Pulmonary artery endothelial cell (primary cell): ENCODE measurements around the gene GPRC5C. TPM values are rescaled to one million over a fixed set of nuclear protein-coding genes. Genes with fewer than 3 reads are reported as not detected.
"Not testable (repeated sequence)": the region's sequence is repeated elsewhere in the genome, so short reads cannot be mapped to it uniquely, and the experiment has no call there.

Experiments
- DNase-seq: peaks from one replicate; pipeline ENCODE4 v3.0.0-alpha.2; 2011; ENCODE audit warnings: low read depth, low spot score
- total RNA-seq: library from RNA; depleted of rRNA; stranded (reverse); fragments of >200 nt; gene quantifications from 2 replicates; pipeline ENCODE4 v1.2.3, GENCODE V29; 2014

GPRC5C gene
- total RNA-seq, 1 donor from 2014 or later, result not detected

DNA sequence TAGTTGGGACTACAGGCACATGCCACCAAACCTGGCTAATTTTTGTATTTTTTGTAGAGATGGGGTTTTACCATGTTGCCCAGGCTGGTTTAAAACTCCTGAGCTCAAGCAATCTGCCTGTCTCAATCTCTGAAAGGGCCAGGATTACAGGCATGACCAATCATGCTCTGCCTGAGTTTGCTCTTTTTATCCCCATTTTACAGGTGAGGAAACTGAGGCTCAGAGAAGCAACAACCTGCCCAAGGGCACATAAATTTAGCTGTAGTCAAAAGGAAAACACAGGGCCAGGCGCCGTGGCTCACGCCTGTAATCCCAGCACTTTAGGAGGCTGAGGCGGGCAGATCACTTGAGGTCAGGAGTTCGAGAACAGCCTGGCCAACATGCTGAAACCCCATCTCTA, 26.6 kb upstream of the GPRC5C start:
- not testable (repeated sequence) for DNase-seq

DNA sequence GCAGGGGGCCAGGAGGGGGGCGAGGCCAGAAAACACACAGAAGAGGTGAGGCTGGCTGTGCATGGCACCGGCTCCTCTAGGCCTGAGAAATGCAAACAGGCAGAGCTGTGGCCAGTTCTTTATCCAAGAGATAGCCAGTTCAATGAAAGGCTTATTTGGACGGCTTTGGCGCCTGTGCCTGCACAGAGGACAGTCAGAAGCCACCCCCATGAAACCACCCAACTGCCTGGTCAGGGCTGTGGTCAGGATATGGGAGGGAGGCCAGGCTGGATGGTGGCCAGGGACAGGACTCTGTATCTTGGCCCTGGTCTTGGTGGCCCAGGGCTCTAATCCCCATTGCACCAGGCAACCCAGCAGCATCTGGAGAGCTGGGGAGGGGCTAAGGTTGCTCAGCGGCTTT, 24.5 kb upstream of the GPRC5C start:
- no peak for DNase-seq

DNA sequence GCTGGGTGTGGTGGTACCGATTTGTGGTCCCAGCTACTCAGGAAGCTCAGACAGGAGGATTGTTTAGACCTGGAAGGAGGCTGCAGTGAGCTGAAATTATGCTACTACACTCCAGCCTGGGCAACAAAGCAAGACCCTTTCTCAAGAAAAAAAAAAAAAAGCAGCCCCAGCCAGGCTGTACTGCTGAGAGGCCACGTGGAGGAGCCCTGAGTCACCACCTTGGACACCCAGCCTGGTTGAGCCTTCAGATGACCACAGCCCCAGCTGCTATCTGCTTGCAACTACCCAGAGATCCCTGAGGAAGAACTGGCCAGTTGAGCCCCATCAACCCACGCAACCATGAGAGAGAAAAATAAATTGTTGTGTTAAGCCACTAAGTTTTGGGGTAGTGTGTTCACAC, 23.6 kb upstream of the GPRC5C start:
- no peak for DNase-seq

DNA sequence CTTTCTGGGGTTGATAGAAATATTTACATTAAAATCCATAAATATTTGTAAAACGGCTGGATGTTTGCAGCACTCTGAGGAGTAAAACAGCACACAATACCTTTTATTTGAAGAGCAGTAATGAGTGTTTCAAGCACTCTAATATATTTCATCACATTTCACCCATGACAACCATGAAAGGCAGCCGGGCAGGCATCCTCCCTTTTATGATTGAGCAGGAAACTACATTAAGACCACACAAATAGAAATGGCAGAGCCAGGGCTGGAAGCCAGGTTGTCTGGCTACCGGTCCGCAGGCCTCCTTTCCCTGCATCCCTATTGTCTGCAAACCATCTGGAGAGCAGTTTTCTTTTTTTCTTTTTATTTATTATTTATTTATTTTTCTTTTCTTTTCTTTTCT, 23.1 kb upstream of the GPRC5C start:
- no peak for DNase-seq

DNA sequence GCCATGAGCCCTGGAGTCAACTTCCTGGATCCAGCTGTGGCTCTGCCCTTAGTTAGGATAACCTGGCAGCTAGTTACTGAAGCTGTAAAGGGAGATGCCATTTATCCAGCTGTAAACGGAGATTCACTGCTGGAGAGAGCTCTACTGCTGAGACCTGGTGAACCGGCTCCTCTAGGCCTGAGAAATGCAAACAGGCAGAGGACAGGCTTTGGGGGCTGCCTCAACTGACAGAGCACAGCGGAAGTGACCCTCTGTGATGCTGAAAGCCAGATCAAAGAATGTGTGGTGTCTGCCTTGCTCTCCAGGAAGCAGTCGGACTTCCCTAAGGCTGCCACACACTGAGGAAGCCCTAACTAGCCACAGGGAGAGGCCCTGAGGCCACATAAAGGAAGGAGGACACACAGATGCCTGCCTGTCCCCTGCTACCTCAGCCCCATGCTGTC, 21.9 kb upstream of the GPRC5C start:
- no peak for DNase-seq

DNA sequence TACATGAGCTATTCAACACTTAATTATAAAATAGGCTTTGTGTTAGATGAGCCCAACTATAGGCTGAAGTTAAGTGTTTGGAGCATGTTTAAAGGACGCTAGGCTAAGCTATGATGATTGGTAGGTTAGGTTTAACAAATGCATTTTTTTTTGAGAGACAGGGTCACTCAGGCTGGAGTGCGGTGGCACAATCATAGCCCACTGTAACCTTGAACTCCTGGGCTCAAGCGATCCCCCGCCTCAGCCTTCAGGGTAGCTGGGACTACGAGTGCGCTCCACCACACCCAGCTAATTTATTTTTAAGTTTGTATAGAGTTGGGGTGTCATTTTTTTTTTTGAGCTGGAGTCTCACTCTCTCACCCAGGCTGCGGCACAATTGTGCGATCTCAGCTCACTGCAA, 19.3 kb upstream of the GPRC5C start:
- DNase-seq, result no peak

DNA sequence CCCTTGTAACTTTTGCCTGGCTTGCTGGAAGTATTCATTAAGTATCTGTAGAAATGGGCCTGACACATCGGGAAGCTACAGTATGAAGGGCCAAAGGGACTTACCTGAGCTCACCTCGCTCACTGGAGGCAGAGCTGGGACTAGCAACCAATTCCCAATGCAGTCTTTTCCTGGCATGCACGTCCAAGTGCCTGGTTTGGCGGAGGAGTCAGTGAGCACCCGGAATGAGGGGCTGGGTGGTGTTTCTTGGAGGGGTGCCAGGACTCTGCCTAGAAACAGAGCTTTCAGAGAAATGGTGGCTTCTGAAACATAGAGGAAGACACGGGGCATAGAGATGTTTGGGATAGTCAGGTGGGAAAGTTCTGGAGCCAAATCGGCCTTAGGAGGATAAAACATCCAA, 18.4 kb upstream of the GPRC5C start:
- no peak for DNase-seq

DNA sequence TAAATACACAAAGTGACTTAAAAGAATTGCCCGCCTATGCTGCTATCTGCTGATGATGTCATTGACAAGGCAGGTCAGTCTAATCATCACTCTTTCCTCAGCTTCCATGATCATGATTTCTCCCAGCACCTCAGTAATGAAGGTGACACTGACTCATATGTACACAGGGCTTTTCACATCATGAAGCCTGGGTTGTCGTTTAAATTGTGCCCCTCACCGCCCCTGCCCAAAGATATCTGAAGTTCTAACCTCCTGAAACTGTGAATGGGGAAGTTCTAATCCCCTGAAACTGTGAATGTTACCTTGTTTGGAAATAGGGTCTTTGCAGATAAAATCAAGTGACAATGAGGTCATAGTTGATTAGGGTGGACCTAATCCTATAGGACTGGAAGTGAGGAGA, 17.4 kb upstream of the GPRC5C start:
- no peak for DNase-seq

DNA sequence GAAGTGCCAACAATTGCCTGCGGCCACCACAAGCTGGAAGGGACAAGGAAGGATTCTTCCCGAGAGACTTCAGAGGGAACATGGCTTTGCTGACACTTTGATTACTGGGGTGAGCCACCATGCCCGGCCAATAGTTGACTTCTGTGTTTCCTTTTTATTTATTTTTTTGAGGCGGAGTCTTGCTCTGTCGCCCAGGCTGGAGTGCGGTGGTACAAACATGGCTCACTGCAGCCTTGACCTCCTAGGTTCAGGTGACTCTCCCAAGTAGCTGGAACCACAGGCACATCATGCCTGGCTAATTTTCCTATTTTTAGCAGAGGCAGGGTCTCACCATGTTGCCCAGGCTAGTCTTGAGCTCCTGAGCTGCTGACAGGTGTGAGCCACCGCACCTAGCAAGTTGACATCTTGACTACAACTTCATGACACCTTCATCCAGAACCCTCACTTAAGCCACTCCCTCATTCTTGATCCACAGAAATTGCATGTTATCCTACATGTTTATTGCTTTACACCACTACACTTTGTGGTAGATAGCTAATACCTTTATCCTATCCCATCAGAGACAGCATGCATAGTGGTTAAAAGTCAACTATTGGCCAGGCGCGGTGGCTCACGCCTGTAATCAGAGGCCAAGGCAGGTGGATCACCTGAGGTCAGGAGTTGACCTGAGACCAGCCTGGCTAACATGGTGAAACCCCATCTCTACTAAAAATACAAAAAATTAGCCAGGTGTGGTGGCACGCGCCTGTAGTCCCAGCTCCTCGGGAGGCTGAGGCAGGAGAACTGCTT, 16.1 kb upstream of the GPRC5C start:
- DNase-seq, result no peak

DNA sequence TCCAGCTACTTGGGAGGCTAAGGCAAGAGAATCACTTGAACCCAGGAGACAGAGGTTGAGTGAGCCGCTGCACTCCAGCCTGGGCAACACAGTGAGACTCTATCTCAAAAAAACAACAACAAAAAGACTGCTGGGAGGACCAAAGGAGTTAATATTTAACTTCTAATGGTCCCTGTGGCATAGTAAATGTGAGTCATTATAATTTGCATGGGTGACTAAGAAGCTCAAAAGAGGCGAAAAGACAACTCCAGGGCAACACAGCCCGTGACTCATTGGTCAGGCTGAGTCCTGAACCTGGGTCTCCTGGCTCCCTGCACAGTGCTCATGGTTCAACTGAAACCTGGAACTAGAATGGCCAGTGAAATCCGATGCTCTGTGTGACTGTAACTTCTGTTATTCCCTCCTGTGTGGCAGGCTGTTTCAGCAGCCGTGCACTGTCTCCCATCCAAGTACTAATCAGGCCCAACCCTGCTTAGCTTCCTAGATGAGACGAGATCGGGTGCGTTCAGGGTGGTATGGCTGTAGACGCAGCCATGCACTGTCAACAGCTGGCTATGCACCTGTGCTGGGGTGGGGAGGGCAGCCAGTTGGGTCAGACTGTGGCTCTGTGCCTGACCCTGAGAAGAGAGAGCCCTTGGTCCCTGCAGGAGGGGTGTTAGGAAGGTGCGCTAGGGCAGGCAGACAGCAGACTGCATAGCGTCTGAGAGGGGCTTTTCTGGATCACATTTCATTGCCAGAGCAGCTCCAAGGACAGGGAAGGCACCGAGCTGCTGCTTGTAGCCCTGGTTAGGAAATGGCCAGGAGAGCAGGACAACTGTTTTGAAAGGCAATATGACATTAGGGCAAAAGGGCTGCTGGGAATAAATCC, 14.5 kb upstream of the GPRC5C start:
- no peak for DNase-seq

DNA sequence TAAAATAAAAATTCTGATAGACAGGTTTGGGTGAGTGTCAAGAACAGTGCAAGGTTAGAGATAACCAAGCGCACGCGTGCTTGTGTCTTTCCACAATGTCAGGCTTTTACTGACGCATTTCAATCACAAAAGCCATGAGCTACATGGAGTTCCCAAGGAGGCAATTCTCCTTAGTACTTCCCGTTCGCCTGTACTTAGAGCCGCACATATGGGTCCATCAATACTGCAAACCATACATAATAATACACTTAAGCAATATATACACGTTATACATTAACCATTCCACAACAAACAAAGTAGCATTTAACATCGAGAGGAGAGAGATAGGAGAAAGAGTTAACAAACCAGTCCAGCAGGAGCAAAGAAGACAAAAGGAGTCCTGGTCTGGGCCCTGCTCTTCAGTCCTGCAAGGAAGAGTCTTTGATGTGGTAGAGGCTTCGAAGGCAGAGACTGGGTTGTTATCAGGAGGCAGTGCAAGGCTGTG, 11.9 kb upstream of the GPRC5C start:
- DNase-seq, result no peak

DNA sequence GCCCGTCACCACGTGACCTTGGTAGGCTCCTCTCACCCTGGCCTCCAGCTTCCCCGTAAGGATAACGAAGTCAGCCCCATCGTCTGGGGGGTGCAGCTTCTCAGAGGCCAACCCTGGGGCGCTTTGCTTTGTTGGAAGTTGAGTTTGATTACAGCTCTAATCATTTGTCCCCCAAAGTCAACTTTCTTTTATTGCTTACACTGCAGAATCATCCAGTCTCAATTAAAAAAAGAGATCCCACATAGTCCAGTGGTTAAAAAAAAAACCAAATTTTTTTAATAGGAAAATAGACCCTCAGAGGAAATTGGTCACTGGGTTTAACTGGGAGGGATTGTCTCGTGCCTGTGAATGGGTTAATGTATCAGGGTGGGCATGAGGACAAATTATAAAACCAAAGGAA, 7.8 kb upstream of the GPRC5C start:
- no peak for DNase-seq

DNA sequence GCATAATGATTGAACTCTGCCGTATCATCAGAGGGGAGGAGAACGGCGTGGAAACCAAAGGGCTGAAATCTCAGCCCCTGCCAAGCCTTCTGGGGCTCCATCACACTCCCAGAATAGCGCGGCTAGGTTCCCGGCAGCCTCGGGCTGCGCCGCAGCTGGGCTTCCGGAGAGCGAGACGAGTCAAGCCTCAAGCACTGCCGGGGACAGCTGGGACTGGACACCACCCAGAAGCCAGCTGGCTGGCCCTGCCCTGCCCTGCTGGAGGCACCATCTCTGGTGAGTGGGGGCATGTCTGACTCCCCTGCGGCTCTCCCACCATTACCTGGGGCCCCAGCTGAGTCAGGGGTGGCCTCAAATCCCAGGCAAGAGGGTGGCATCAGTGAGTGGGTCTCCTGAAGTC, 7.2 kb upstream of the GPRC5C start:
- no peak for DNase-seq

DNA sequence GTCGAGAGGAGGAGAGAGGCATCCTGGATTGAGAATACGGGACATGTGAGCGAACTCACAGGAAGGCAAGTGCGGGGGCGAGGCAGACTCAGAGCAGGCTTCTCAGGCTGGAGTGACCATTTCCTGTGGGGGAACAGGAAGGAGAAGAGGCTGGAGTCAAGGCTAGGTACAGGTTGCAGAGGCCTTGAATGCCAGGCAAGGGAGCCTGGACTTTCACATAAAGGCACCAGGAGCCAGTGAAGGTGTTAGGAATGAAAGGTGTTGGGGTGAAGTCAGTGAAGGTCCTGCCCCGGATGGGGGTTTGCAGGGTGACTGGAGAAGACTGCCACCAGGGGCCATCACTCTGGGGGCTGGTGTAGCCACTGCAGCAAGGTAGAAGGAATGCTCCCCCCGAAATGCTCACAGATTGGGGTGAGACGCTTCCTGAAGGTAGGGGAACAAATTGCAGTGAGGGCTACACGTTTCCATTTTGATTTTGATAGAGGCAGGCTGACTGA, 5.3 kb upstream of the GPRC5C start:
- no peak for DNase-seq

DNA sequence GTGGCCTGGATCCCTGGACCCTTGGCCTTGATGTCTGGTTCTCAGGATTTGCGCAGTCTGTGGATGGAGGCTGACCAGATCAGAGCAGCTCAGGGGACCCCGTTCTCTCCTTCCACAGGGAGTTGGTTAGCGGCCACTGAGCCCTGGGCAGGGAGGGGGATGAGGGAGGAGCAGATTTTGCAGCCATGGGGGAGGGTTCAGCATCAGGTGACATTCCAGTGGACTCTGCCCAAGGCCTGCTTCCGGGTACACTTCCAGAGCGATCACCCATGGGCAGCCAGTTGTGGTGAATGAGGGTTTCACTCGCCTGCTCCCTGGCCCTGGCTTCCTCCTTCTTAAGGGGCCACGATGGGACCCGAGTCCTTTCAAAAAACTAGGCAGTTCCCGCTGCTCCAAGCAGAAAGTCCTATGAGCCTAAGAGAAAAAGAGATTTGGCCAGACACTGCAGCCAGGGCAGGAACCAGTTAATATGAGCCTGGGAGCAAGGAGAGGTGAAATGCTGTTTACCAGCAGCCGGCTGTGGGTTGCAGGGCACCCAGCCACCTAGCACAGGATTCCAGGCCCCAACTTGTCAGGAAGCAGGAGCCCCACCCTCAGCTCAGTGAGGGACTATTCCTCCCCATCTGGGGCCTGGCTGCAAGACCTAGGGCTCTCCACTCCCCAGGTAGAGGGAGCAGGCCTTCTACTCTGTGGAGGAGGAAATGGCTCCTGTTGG, 4.7 kb upstream of the GPRC5C start:
- no peak for DNase-seq

DNA sequence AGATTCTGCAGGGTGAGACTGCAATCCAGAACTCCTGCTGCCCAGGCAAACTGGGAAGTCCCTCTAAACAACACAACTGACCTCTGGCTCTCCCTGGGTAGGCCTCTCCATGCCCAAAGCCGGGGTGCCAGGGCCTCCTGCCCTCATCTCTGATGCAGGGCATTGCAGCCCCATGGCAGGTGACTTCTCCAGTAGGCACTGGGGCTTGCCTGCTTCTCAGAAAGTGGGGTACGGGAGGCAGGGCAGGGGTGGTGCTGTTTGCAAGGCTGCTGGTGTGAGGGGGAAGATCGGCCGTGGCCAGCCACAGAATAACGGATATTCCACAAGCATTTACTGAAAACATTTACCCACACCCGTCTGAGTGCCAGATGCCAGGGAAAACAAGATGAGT, 4.1 kb upstream of the GPRC5C start:
- no peak for DNase-seq

DNA sequence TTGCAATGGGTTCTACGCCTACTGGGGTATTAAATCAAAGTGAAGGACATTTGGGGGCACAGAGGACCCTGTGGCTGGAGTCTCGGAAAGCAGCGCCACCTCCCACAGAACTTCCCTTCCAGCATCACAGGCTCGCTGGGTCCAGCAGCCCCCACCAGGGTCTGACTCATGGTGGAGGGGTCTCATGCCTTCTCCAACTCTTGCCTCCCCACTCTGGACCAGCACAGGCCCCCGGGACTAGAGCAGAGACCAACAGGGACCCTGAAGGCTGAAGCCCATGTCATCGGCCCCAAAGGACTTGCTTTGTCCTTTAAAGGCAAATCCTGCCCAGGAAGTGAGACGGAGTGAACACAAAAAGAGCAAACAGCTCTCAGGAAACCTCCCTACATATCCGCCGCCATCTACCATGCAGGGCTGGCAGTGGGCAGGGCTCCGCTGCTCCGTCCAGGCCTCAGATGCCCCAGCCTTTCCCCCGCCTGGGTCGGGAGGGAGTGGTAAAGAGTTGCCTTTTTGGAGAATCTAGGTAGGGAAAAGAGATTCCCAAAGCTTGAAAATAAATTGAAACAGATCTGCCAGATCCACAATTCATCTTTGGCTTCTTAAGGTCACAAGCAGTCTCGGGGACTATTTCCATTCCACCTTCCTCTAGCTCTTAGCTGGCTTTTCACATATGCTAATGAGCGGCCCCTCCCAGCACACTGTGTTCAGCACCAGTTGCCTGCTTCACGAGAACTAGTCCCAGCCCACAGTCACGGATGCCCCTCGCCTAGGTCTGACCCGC, 2.1 kb upstream of the GPRC5C start:
- DNase-seq, result no peak

DNA sequence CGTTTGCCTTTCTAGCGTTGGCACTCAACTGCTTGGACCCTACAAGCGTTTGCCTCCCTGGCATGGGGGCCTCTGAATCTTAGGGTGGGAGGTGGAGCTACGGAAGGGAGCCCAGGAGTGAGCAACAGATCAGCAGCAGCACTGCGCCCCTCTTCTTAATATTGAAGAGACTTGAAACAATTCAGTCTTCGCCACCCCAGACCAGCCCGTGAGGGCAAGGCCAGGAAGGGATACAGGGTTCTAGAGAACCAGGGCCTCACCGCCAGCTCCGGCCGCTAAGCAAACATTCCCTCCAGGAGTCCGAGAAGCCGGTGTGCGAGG, 1.5 kb upstream of the GPRC5C start:
- DNase-seq, result no peak

DNA sequence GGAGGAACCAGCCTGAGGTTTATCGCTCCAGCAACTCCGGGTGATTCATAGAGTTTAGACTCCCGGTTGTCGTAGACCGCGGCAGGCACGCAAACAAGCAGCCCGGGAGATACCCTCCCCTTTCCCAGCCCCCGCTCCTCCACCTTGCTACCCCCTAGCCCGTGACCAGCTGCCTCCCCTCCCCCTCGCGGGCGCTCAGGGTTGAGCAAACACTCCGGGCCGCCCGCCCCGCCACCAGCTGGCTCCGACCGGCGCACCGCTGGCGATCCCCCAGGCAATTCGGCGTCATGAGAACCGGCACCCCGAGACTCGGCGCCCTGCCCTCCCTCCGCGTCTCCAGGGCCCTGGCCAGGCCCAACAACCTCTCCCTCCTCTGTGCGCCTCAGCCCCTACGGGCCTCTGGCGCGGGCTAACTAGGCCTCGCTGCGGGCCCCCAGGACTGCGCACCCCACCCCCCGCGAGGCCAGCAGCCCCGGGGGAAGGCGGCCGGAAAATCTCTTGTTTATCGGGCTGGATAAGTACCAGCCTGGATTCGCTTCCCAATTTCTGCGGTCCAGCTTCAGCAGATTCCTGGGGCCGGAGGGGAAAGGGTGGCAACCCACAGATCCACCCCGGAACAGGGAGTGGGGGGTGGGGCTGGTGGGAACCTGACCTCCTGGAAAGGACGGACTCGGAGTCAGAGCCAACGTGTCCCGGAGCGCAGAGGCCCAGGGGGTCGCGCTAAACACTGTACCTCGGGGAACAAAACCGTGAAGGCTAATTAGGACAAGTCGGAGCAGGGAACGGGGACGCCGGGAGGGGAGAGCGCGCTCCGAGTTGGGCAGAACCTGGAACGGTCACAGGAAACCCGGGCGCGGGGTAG, 951 bp upstream of the GPRC5C start:
- no peak for DNase-seq

DNA sequence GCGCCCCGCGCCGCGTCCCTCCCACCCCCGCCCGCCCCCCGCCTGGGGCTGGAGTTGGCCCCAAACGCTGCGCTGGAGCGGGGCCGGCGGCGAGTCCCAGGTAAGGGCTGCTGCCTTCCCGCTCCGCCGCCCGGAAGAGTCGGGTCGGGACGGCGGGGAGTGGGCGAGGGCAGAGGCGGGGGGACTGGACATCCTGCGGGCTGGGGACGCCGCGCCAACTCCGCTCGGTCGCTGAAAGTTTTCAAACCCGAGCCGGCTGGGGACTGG, 469 bp downstream of the GPRC5C start:
- no peak for DNase-seq
